ENCODE data around the gene ZNF536.
"Not testable (repeated sequence)": the region's sequence is repeated elsewhere in the genome, so short reads cannot be mapped to it uniquely, and the experiment has no call there.

The ZNF536 gene

GRCh38 chr19:30490760-30491159 is 118.6 kb downstream of the ZNF536 start:
- DNase-seq: no peak

GRCh38 chr19:30492586-30493270 is 120.5 kb downstream of the ZNF536 start:
- DNase-seq: no peak

- DNase-seq: no peak
These were observed 124.8 kb downstream of the ZNF536 start for GRCh38 chr19:30497034-30497433.

- DNase-seq: not testable (repeated sequence)
These were observed 125.9 kb downstream of the ZNF536 start for GRCh38 chr19:30498085-30498484.

GRCh38 chr19:30498707-30499106 is 126.5 kb downstream of the ZNF536 start:
- DNase-seq: no peak

DNA sequence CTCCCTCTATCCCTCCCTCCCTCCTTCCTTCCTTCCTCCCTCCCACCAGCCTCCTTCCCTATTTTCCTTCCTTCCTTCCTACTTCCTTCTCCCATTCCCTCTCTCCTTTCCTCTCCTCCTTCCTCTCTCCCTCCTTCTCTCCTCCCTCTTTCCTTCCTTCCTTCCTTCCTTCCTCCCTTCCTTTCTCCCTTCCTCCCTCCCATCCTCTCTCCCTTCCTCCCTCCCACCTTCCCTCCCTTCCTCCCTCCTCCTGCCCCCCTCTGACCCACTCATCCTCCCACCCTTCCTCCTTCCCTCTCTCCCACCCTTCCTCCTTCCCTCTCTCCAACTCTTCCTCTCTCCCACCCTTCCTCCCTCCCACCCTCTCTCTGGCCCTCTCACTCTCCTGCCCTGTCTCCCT is 132.1 kb downstream of the ZNF536 start:
- no peak for DNase-seq

DNA sequence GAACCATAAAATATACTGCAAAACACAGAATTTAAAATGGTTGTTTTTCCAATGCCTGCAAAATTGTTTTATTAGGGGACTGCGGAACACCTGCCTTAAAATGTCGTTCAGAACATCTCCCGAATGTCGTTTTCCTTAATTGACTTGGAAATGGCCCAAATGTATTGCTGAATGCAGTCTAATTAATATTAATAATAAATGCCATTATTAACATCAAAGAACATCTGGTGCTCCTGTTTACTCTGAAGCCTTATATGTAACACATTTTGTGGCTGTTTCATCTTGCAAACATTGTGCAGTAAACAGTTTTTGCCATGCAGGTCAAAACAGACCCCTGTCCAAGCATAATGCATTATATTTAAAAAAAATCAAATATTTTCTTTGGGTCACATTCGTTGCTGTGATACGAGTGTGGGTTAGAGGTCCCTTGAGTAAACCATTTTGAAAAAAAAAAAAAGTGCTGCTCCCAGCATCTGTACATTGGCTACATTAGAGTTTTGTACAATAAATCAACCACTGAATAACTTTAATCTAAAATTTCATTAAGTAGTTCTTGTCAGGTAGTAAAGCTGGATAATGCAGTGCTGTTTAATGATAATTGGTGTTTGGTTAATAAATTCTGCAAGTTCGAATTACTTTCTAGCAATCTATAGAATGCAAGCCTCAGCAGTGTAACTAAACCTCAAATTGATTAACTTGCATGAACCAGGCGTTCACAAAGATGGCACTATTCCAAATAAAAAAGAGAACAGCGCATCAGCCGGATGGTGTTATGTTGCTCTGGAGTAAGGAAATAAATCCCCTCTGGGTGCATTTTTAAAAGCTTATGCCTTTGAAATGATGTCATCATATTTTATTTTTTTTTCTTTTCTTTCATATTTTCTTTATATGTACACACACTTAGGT is 140.2 kb downstream of the ZNF536 start:
- DNase-seq: peak; percentile 76

GRCh38 chr19:30513082-30513411 is 140.9 kb downstream of the ZNF536 start:
- no peak for DNase-seq

DNA sequence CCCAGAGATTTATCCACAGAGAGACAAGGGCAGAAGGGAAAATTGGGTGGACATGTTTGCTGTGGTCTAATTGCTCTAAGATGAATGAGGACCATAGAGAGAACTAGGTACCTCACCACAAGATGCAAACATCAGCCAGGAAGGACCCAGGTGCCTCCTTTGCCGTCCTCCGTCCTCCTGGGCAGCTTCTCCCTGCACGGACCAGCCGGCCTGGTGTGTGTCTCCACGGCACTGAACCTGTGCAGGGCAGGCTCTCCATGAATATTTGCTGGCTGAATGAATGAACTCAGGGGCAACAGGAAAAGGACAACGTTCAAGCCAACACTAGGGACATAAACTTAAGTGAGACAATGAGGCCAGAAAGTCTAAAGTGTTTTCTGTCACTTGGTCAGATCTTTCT is 143.9 kb downstream of the ZNF536 start:
- no peak for DNase-seq

GRCh38 chr19:30516531-30516930 is 144.3 kb downstream of the ZNF536 start:
- no peak for DNase-seq

GRCh38 chr19:30518965-30519606 is 146.9 kb downstream of the ZNF536 start:
- DNase-seq: no peak

DNA sequence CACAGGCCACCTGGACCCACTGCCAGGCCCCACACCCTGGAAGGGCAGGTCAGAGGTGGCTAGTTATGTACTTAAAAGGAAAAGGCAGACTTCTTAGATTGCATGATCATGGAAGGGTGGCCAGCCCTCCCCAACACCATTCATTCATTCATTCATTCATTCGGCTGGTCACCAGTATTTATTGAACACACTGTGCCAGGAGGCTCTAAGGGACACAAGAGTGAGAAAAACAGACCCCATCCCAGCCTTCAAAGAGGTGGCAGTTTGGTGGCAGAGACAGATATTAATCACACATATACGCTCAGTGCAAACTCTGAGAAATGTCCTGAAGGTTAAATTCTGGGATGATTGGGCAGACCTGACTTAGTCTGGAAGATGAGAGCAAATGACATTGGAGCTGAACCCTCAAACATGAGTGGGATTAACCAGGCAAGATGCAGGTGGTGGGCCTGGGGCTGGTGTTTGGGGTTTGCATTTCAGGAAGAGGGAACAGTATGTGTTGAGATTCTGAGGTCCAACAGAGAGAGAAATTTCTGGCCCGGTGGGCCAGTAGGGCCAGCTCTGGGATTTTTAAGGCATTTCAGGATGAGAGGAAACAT is 147.5 kb downstream of the ZNF536 start:
- DNase-seq: no peak

DNA sequence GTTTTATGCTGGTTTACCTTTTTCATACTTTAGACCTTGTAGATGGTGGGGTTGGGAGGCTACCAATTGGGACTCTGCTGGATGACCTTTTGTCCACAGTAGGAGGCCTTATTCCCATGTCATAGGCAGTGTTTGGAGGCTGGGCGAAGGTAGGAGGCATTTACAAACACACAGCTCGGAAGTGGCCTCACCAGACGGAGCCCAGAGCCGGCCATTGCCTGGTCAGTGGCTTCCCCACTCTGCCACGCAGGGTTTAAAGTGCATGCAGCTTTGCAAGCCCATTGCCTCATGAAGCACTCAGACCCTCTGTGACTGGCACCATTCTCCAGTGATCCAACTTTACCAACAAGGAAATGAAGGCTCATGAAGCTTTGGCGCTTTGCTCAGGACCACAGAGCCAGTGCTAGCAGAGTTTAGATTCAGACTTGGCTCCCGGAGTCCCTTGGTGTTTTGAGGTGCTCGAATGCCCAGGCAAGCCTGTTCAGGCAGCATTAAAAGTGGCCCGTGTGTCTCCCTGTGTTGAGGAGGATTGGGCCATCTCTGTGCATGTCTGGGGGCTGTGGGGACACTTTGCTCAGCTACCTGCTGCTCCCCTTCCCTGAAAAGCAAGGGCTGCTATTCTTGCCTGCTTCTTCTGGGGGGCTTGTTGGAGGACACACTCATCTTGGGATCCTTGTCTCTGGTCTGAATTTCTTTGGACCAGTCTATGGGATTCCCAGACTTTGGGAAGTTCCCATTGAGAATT is 148.7 kb downstream of the ZNF536 start:
- no peak for DNase-seq

DNA sequence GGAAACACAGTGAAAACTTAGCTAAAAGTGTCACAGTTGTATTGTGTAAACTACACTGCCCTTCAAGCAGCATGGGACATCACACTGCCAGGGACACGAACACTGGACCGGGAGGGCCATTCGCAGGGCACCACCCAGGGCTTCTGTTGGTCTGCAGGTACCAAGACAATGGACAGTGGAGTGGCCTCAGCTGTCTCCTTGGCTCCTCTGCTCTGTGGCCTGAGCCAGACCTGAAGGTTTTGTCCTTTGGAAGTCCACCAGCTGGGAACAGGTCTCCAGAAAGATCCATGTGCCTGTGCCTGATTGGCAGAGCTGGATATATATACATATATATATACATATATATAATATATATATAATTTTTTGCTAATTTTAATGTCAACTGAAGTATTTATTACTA is 149.8 kb downstream of the ZNF536 start:
- DNase-seq: no peak

DNA sequence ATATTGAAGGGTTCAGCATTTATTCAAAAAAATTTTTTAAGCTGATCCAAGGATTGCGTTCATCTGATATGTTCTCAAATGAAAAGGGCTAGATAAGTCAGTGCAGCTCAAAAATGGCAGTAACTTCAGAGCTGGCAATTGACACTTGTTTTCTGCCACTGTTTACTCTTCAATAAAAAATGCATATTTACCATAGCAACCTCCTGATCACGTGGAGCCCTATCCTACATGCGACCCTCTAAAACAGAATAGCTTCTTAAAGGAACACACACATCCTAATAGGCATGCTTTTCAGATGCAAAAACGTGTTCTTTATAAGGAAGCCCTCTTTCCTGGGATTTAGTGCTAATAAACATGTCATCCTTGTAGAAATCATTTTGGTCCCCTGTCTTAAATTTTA is 150.2 kb downstream of the ZNF536 start:
- DNase-seq: no peak

- no peak for DNase-seq
These were observed 151.6 kb downstream of the ZNF536 start for GRCh38 chr19:30523791-30524190.

DNA sequence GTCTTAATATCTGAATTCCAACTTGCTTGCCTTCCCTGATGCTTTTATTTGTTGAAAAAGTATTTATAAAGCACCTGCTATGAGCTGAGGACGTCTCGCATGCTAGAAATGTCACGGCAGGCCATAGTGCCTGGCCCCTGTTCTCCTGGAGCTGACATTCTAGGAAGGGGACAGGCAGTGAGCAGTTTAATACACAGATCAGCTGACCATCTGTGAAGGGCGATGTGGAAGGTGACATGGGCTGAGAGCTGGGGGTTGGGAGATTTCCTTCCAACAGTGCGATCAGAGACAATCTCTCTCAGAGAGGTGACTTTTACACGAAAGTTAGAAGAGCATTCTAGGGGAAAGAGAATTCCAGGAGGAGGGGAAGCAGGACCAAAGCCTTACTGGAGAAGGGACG is 153.2 kb downstream of the ZNF536 start:
- no peak for DNase-seq

- no peak for DNase-seq
These were observed 156.7 kb downstream of the ZNF536 start for GRCh38 chr19:30528919-30529318.

GRCh38 chr19:30529876-30530275 is 157.7 kb downstream of the ZNF536 start:
- DNase-seq: peak; percentile 44

- DNase-seq: no peak
These were observed 158.6 kb downstream of the ZNF536 start for GRCh38 chr19:30530751-30531150.

GRCh38 chr19:30535011-30535410 is 162.8 kb downstream of the ZNF536 start:
- DNase-seq: no peak

GRCh38 chr19:30536975-30537374 is 164.8 kb downstream of the ZNF536 start:
- no peak for DNase-seq

DNA sequence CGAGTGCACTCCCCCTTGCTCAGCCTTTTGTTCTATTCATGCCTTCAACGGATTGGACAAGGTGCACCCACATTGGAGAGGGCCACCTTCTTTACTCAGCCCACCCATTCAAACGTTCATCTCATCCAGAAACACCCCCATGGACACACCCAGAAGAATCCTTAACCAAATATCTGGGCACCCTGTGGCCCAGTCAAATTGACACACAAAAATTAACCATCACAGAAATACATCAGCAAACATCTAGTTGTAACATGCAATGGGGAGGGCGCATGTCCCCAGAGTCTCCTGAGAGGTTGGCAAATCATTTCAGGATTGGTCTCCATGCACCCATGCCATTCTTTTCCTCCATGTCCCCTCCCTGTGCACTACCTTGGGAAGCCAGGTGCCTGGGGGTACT is 167.1 kb downstream of the ZNF536 start:
- no peak for DNase-seq

Data from eye (tissue), 1 donor.